Prostate gland (tissue), 2 donors: ENCODE data around the gene P2RX1.

Source experiments
- CTCF ChIP-seq, 4 experiments: fragments of 200-600 bp in 2 of 4; fragments of 450-650 bp in 2 of 4; sonication (generic) in 2 of 4; IDR thresholded peaks; 1 replicate in 3 of 4; 2 replicates in 1 of 4; pipeline ENCODE4 v1.5.1; 2016 to 2019; ENCODE audit warnings: antibody characterized with exemption in 4 of 4, mild to moderate bottlenecking in 2 of 4, moderate library complexity in 2 of 4
- POLR2A ChIP-seq: fragments of 450-650 bp; IDR thresholded peaks from one replicate; pipeline ENCODE4 v1.6.1; 2016; ENCODE audit warnings: antibody characterized with exemption, mild to moderate bottlenecking
- POLR2AphosphoS5 ChIP-seq: sonication (generic); formaldehyde crosslinking; IDR thresholded peaks from one replicate; pipeline ENCODE4 v1.6.1; 2017; ENCODE audit warnings: antibody characterized with exemption

GRCh38 chr17:3949418-3949817, 33.2 kb upstream of the P2RX1 start:
- TF ChIP-seq POLR2A: no peak
- no peak for TF ChIP-seq CTCF (IDR thresholded peaks at IDR 0.05)
- TF ChIP-seq POLR2AphosphoS5: no peak
